ENCODE results near the gene IQCC. TPM values are rescaled to one million over a fixed set of nuclear protein-coding genes. Genes with fewer than 3 reads are reported as not detected.
"Not testable (repeated sequence)": the region's sequence is repeated elsewhere in the genome, so short reads cannot be mapped to it uniquely, and the experiment has no call there.

The IQCC gene
- polyA plus RNA-seq (2013, experiment 1 of 2), result 4.0 TPM
- polyA plus RNA-seq (2013, experiment 2 of 2), result 3.7 TPM

DNA sequence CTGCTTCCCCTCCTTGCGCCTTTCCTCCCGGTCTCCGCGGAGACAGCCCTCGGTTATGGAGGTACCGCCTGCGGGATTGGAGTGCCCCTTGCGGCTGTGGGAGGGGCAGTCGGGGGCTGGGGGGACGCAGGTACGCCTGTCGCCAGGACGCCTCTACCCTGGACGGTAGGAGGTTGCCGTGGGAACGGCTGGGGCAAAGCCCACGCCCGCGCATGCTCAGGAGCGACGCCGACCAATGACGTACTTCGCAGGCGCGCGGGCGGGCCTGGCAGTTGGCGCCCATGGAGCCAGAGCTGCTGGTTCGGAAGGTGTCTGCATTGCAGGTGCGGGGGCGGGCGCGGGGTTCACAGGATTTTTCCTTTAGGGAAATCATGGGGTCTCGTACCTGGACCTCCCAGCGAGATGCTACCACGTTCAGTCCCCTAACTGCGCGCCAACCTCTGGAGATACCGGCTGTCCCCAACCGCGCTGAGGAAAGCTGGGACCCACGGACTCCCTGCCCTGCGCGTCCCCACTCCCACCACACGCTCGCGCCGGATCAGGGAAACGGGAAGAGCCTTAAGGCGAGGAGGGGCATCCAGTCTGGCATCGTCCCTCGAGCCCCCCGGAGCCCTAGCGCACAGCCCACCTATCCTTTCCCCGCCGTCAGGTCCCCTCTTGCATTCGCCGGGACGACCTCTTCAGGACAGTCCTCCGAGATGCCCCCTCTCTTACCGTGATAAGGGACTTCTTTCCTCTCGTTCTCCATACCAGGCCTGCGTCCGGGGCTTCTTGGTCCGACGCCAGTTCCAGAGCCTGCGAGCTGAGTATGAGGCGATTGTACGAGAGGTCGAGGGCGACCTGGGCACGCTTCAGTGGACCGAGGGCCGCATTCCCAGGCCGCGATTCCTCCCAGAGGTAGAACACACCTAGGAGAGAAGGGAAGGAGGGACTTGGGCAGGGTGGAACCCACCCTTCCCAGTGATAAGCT lies at the start of gene IQCC:
Gene IQCC (plus strand): TSS at position 271 of the 970 bp plus-strand sequence. CDS start 11 bp downstream, at position 282.
- Histone ChIP-seq H3K9ac (ENCODE audit: low read depth, low read length) (peak within 1 kb of the TSS; percentile 87), H3K27ac (ENCODE audit: low read depth, low read length) (no peak within 1 kb of the TSS), H3K36me3 (ENCODE audit: insufficient read depth, low read length) (0 out of 2 replicates have a peak, but pooled peaks cover 7% of the 10 kb centered on the region), H3K4me1 (ENCODE audit: insufficient read depth, low read length) (peaks cover 4% of the 10 kb centered on the region; the same call in 1 of the 2 replicates), H3K27me3 (ENCODE audit: insufficient read depth, low read length) (no peaks in the 10 kb centered on the region), H3K9me3 (ENCODE audit: insufficient read depth, low read depth, low read length) (no peaks in the 10 kb centered on the region), H3K4me3 (ENCODE audit: low read length) (peak within 1 kb of the TSS; percentile 88)
- WGBS, result 3% methylated on average over 77 of the region's 77 CpGs

DNA sequence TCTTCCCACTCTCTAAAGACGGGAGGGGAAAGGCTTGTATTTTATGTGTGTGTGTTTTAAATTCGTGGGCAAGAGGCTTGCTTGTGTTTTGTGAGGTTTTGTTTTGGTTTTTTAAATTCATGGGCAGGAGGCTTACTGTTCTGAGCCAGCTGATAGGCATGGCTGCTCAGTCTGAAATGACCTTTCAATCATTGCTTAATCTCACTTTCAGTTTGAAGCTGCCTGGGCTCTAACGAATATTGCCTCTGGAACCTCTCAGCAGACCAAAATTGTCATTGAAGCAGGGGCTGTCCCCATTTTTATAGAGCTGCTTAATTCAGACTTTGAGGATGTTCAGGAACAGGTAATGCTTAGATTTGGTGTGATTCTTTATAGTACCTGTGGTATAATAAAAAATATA lies 46.3 kb upstream of the IQCC start:
- Histone ChIP-seq H3K4me1 (ENCODE audit: insufficient read depth, low read length) (no peaks in the 10 kb centered on the region), H3K27me3 (ENCODE audit: insufficient read depth, low read length) (no peaks in the 10 kb centered on the region), H3K9ac (ENCODE audit: low read depth, low read length) (no peak overlapping the region), H3K4me3 (ENCODE audit: low read length) (no peak overlapping the region), H3K9me3 (ENCODE audit: insufficient read depth, low read depth, low read length) (no peaks in the 10 kb centered on the region), H3K36me3 (ENCODE audit: insufficient read depth, low read length) (peaks cover 77% of the 10 kb centered on the region), H3K27ac (ENCODE audit: low read depth, low read length) (no peak overlapping the region)
- 93% methylated on average over 3 of the region's 3 CpGs for WGBS

DNA sequence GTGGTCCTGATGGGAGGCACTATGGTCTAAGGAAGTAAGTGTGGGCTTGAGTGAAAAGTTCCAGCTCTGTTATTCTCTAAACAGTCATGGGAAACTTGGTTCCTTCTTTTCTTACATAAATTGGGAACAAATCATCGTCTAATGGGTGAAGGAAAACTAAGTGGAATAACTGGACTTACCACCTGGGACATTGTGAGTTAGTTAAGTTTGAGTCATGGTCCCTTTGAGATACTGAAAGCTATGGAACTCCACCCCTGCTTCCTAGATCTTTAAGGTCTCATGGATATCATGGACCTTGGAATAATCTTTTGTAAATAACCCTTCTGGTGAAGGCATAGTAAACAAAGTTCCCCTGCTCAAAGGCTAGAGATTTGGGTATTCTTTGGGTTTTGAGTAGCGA lies 42.1 kb upstream of the IQCC start:
- no peak overlapping the region for H3K9ac ChIP-seq (ENCODE audit: low read depth, low read length)
- no peaks in the 10 kb centered on the region for H3K4me1 ChIP-seq (ENCODE audit: insufficient read depth, low read length)
- H3K9me3 ChIP-seq (ENCODE audit: insufficient read depth, low read depth, low read length), result no peaks in the 10 kb centered on the region
- 100% methylated on average over 2 of the region's 2 CpGs for WGBS
- H3K4me3 ChIP-seq (ENCODE audit: low read length), result no peak overlapping the region
- H3K36me3 ChIP-seq (ENCODE audit: insufficient read depth, low read length), result peaks cover 84% of the 10 kb centered on the region
- no peaks in the 10 kb centered on the region for H3K27me3 ChIP-seq (ENCODE audit: insufficient read depth, low read length)
- no peak overlapping the region for H3K27ac ChIP-seq (ENCODE audit: low read depth, low read length)

DNA sequence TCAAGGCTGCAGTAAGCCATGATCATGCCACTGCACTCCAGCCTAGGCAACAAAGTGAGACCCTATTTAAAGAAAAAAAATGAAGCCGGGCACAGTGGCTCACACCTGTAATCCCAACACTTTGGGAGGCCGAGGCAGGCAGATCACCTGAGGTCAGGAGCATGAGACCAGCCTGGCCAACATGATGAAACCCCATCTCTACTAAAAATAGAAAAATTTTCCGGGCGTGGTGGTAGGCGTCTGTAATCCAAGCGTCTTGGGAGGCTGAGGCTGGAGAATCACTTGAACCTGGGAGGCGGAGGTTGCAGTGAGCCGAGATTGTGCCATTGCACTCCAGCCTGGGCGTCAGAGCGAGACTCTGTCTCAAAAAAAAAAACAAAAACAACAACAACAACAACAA lies 39.8 kb upstream of the IQCC start:
- not testable (repeated sequence) for H3K4me3 ChIP-seq (ENCODE audit: low read length); H3K4me1 ChIP-seq (ENCODE audit: insufficient read depth, low read length); H3K27ac ChIP-seq (ENCODE audit: low read depth, low read length); H3K27me3 ChIP-seq (ENCODE audit: insufficient read depth, low read length); H3K9ac ChIP-seq (ENCODE audit: low read depth, low read length); H3K9me3 ChIP-seq (ENCODE audit: insufficient read depth, low read depth, low read length)
- WGBS, result 95% methylated on average over 10 of the region's 10 CpGs
- peaks cover 82% of the 10 kb centered on the region for H3K36me3 ChIP-seq (ENCODE audit: insufficient read depth, low read length)

DNA sequence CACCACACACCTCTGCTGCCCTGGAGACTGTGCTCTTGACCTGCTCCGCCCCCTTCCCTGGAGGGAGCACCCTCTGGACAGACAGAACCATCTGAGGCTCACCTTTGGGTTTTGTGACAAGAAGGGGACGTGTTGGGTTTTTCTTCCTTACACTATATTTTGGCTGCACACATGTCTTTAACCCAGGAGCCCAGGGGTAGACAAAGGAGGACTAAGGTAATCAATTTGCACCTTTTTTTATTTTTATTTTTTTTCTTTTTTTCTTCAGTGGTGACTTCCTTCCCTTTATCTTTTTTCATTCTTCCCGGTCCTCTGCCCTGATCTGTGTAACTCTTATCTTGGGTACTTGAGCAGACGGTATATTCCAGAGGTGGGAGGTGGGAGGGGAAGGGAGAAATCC lies 34.5 kb upstream of the IQCC start:
- H3K36me3 ChIP-seq (ENCODE audit: insufficient read depth, low read length), result peaks cover 83% of the 10 kb centered on the region
- H3K4me1 ChIP-seq (ENCODE audit: insufficient read depth, low read length), result no peaks in the 10 kb centered on the region
- no peak overlapping the region for H3K4me3 ChIP-seq (ENCODE audit: low read length)
- no peaks in the 10 kb centered on the region for H3K27me3 ChIP-seq (ENCODE audit: insufficient read depth, low read length)
- H3K9me3 ChIP-seq (ENCODE audit: insufficient read depth, low read depth, low read length), result no peaks in the 10 kb centered on the region
- H3K9ac ChIP-seq (ENCODE audit: low read depth, low read length), result no peak overlapping the region
- H3K27ac ChIP-seq (ENCODE audit: low read depth, low read length), result no peak overlapping the region
- 90% methylated on average over 3 of the region's 4 CpGs for WGBS

DNA sequence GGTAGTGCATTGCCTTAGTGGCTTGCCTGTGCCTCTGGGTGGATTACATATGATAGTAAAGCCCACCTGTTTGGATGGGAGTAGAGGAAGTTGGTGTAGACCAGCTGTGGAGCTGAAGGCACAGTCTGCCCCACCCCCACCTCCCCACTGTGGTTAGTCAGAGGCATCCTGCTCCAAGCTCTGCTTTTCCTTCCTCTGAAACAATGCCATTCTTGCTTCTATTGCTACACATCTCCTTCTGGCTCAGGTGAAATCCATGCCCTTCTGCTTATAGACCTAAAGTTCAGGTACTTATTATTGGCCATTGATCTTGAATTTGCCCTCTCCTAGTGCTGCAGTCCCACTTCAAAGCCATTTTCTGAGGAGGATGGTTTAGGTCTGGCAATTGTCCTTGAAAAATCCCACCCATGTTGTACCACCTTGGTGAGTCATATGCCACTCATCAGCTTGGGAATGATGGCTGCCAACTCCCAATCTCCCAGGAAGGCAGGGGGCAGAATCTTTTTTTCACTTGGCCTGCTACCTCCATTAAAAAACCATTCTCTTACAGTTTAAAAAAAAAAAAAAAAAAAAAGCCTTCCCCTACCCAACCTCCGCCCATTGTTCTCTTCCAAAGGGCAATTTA lies 32.7 kb upstream of the IQCC start:
- no peak overlapping the region for H3K27ac ChIP-seq (ENCODE audit: low read depth, low read length)
- no peaks in the 10 kb centered on the region for H3K27me3 ChIP-seq (ENCODE audit: insufficient read depth, low read length)
- peaks cover 74% of the 10 kb centered on the region for H3K36me3 ChIP-seq (ENCODE audit: insufficient read depth, low read length)
- no peak overlapping the region for H3K4me3 ChIP-seq (ENCODE audit: low read length)
- H3K4me1 ChIP-seq (ENCODE audit: insufficient read depth, low read length), result peaks cover 2% of the 10 kb centered on the region; the same call in 1 of the 2 replicates
- H3K9ac ChIP-seq (ENCODE audit: low read depth, low read length), result no peak overlapping the region
- H3K9me3 ChIP-seq (ENCODE audit: insufficient read depth, low read depth, low read length), result no peaks in the 10 kb centered on the region
- WGBS, result 89% methylated on average over 1 of the region's 1 CpG

DNA sequence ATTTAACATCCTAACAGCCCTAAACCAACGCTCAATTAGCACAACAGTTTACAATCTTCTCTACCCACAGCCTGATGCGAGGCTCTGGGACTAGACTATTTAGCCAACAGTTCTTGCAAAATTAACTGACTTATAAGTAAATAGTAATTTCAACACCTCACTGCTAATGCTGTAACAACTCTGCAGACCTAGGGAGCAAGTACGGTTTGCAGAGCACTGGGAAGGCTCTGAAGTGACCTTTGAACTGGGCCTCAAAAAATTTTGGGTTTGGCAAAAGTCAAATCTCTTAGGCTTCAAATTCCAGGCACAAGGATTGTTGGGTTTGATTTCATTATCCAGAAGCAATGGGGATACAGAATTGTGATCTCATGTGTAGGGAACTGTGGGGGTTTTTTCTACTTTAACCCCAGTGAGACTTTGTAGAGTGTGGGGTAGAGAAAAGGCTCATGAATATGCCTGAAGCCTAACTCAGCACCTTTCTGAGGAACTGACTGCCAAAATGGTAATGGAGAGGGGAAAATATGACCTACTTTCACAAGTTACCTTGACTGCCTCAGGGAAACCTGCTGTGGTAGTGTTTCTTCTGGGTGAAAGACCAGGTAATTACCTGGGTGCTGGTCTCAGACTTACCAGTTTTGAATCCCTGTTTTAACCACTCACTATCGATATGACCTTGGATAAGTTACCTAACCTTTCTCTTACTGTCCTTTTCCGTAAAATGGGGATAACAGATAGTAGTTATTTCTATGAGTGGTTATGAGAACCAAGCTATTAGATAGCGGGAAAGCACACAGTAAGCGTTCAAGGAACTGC lies 26.9 kb upstream of the IQCC start:
- H3K4me3 ChIP-seq (ENCODE audit: low read length), result peak overlapping the region; percentile 85
- peaks cover 25% of the 10 kb centered on the region for H3K4me1 ChIP-seq (ENCODE audit: insufficient read depth, low read length)
- peak overlapping the region; percentile 91 for H3K27ac ChIP-seq (ENCODE audit: low read depth, low read length)
- no peaks in the 10 kb centered on the region for H3K9me3 ChIP-seq (ENCODE audit: insufficient read depth, low read depth, low read length)
- no peaks in the 10 kb centered on the region for H3K27me3 ChIP-seq (ENCODE audit: insufficient read depth, low read length)
- H3K36me3 ChIP-seq (ENCODE audit: insufficient read depth, low read length), result peaks cover 43% of the 10 kb centered on the region
- peak overlapping the region; percentile 90 for H3K9ac ChIP-seq (ENCODE audit: low read depth, low read length)
- WGBS, result 79% methylated on average over 7 of the region's 7 CpGs

DNA sequence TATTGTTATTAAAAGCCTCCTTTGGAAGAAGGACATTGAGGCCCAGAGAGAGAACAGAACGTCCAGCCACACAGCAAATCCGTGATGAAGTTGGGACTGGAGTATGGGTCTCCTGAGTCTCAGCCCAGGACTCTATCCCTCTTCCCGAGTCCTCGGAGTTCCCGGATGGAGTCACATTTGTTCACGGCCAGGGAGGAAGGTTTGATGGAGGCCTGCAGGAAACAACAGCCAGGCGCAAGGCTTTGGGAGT lies 26.4 kb upstream of the IQCC start:
- H3K4me3 ChIP-seq (ENCODE audit: low read length), result peak overlapping the region; percentile 85
- no peaks in the 10 kb centered on the region for H3K9me3 ChIP-seq (ENCODE audit: insufficient read depth, low read depth, low read length)
- peaks cover 25% of the 10 kb centered on the region for H3K4me1 ChIP-seq (ENCODE audit: insufficient read depth, low read length)
- peaks cover 43% of the 10 kb centered on the region for H3K36me3 ChIP-seq (ENCODE audit: insufficient read depth, low read length)
- H3K9ac ChIP-seq (ENCODE audit: low read depth, low read length), result peak overlapping the region; percentile 90
- peak overlapping the region; percentile 91 for H3K27ac ChIP-seq (ENCODE audit: low read depth, low read length)
- WGBS, result 35% methylated on average over 7 of the region's 7 CpGs
- no peaks in the 10 kb centered on the region for H3K27me3 ChIP-seq (ENCODE audit: insufficient read depth, low read length)

DNA sequence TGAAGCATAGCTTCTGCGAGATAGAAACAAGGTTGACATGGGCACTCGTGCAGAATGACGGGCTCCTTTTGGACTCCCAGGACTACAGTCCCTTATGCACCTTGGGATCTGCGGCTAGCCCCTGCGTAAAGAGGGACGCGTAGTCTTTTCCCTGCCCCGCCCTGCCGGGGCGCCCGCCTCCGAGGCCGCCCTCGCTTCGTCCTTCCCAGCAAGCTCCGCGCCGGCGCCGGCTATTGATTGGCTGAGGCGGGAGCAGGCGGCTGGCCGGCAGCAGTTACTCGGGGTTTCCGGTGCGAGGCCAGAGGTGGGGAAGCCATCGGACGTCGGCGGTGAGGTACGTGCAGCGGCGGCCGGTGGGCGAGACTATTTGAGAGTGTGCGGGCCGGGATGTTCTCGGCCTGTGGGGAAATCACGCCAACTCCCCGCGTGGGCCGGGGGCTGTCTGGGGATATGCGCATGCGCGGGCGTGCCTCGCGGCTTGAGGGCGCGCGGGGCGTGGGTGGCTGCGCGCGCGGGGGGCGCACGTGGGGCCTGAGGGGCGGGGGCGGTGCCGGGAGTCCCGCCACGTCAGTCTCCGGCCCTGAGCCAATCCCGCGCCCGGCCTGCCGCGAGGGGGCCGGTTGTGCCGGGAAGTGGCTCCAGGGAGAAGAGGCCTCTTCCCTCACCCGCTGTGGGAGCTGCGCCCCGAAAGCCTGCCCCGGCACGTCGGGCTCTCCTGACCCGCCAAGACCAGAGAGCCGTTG lies 25.9 kb upstream of the IQCC start, which contains the start of gene TXLNA:
Gene TXLNA (plus strand): TSS at position 233 of the 743 bp plus-strand sequence. CDS start 671 bp downstream, outside the sequence.
- Histone ChIP-seq H3K27me3 (ENCODE audit: insufficient read depth, low read length) (no peaks in the 10 kb centered on the region), H3K9ac (ENCODE audit: low read depth, low read length) (peak within 1 kb of the TSS; percentile 90), H3K9me3 (ENCODE audit: insufficient read depth, low read depth, low read length) (no peaks in the 10 kb centered on the region), H3K4me1 (ENCODE audit: insufficient read depth, low read length) (peaks cover 25% of the 10 kb centered on the region), H3K27ac (ENCODE audit: low read depth, low read length) (peak within 1 kb of the TSS; percentile 91), H3K4me3 (ENCODE audit: low read length) (peak within 1 kb of the TSS; percentile 85), H3K36me3 (ENCODE audit: insufficient read depth, low read length) (peaks cover 44% of the 10 kb centered on the region)
- under 1% methylated on average over 79 of the region's 79 CpGs for WGBS

DNA sequence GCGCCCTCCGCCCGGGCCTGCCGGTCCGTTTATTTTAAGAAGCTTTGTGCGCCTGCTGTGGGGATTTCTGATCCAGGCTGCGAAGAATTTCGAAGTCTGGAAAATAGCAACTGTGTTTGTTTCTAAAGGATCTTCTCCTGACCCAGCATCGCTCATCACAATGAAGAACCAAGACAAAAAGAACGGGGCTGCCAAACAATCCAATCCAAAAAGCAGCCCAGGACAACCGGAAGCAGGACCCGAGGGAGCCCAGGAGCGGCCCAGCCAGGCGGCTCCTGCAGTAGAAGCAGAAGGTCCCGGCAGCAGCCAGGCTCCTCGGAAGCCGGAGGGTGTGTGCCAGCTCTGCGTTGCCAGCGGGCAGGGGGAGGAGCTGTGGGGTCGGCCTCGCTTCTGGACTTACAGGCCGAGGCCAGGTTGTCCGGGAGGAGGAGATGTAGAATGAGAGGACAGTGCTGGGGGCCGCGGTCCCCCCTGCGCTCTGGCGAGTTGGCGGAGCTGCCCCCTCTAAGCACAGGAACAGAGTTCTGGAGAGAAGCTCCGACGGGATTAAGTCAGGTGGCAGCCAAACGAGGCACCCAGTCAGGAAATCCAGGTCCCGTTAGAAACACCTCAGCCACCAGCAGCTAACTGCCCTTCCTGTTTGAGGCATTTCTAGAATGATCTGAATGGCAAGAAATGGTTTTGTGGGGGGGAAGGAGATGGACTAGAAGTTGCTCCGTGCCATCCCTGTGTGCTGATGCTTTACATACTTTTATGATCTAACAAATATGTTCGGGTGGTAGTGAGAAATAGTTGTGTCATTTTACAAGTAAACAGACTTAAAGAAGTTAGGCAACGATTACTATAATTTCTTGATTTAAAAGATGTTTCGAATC lies 25.0 kb upstream of the IQCC start:
- Histone ChIP-seq H3K27me3 (ENCODE audit: insufficient read depth, low read length) (no peaks in the 10 kb centered on the region), H3K4me1 (ENCODE audit: insufficient read depth, low read length) (peaks cover 25% of the 10 kb centered on the region), H3K9ac (ENCODE audit: low read depth, low read length) (peak overlapping the region; percentile 90), H3K4me3 (ENCODE audit: low read length) (peak overlapping the region; percentile 85), H3K9me3 (ENCODE audit: insufficient read depth, low read depth, low read length) (no peaks in the 10 kb centered on the region), H3K36me3 (ENCODE audit: insufficient read depth, low read length) (peaks cover 45% of the 10 kb centered on the region), H3K27ac (ENCODE audit: low read depth, low read length) (peak overlapping the region; percentile 91)
- 19% methylated on average over 36 of the region's 36 CpGs for WGBS

All from HUES64 (cell line).